Medulla oblongata (tissue), 1 donor: ENCODE data around the gene RNF25.
A peak's percentile ranks its signal among the peaks of the same experiment; 100 is the strongest.

Experiments
- DNase-seq: peaks from one replicate; pipeline ENCODE4 v3.0.0-alpha.2; 2015; ENCODE audit errors: extremely low spot score

Gene RNF25

DNA sequence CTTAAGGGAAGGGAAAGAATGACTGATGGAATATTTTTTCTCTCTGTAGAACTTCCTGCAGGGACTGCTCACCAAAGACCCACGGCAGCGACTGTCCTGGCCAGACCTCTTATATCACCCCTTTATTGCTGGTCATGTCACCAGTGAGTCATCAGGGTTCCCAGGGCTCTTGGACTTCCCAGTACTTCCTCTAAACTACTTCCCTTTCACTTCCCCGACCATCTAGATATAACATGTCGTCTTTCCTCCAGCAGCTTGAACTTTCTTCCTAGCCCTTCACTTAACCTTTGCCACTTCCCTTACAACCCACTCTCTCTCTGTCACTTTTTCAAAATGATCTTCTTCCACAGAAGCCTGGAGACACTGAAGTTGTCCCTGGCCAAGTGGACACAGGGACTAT, 7.3 kb upstream of the RNF25 start:
- DNase-seq, result no peak

GRCh38 chr2:218671097-218671653, 627 bp downstream of the RNF25 start:
- DNase-seq, result no peak

DNA sequence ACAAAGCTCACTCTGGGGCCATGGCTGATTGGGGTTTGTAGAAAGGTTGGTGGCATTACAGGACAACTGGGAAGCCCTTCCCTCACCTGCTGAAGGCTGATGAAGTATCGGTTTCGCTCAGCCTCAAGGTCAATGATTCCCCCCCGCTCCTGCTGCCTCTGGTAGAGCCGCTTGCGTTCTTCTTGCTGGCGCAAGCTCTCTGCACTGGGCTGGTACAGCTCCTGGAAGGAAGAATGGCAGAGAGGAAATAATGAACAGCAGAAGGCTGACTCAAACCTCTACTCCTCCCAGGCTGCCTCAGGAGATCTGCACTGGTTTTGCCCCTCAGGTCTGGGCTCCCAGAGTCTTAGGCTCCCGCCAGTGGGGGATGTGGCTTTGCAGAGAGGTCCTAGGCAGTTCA, 7.1 kb downstream of the RNF25 start:
- no peak for DNase-seq

DNA sequence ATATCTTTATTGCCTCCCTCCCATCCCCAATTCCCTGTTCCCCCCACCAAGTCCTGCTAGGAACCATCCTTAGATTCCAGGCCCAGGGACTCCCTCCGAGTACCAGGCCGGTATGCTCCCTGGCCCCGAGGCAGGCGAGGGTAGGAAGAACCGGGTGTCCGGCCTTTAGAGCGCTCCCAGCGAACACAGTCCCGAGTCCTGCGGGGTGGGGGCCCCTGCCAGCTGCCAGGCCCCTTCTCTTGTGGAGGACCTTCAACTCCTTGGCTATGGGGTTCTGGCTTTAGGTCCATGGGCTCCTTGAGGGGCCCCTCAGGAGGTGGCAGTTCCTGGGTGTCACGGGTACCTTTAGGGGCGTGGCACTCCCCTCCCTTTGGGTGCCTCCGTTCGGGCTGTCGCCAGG, 7.9 kb downstream of the RNF25 start:
- no peak for DNase-seq

- DNase-seq, result no peak
Measured at GRCh38 chr2:218662827-218663226, 9.0 kb downstream of the RNF25 start.

GRCh38 chr2:218662377-218662776, 9.4 kb downstream of the RNF25 start:
- DNase-seq, result no peak

DNA sequence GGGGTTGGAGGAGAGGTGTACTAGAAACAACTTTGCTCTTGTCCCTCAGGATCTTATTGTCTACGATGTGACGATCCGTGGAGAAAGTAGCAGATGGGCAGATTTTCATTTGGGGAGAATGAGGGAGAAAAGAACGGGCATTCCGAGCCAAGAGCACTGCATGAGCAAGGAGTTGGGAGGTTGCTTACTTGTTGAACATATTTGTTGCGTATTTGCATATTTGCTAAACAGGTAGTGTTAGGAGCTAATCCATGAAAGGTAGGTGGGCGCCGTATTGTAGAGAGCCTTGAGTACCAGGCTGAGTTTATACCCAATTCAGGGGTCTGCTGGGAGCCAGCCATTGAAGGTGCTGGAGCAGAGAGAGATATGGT, 11.8 kb downstream of the RNF25 start:
- DNase-seq, result no peak

DNA sequence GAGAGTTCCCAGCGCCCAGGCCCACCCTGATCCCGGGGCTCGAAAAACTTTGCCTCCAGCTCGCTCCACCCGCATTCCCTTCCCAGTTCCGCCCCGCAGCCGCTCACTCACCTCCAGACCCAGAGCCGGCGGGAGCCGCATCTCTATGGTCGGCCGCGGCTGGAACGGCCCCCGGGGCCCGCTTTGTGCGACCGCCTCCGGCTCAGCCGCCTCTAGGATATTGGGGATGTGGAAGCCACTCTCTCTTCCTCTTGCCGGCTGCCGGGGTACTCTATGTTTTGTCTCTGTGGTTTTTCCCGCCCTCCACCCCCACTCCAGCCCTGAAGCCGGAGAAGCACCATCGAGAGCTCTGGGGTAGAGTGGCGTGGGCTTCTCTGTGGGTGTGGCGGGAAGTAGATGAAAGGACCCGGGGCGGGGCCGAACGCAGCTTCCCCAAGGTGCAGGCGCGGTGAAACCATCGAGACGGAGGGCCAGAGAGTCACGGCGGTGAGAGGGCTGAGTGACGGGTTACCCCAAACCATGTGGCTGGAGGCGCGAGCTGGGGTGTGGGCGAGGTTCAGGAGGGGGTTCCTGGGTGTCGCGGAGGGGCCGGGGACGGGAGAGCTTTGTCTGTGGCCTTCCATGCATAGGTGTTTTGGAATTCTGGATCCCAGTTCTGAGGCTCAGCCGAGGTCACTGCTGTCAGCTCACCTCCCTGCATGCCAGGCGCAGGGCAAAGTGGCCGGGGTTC, 12.4 kb downstream of the RNF25 start, which contains the start of the genes BCS1L and ZNF142:
TSS of gene BCS1L (plus strand) at position 426 of the 730 bp plus-strand sequence. CDS start 1,305 bp downstream, outside the sequence.
TSS of gene ZNF142 (minus strand) at position 366 of the 730 bp plus-strand sequence. CDS start 3,194 bp downstream, outside the sequence.
- DNase-seq, result peak; percentile 95

DNA sequence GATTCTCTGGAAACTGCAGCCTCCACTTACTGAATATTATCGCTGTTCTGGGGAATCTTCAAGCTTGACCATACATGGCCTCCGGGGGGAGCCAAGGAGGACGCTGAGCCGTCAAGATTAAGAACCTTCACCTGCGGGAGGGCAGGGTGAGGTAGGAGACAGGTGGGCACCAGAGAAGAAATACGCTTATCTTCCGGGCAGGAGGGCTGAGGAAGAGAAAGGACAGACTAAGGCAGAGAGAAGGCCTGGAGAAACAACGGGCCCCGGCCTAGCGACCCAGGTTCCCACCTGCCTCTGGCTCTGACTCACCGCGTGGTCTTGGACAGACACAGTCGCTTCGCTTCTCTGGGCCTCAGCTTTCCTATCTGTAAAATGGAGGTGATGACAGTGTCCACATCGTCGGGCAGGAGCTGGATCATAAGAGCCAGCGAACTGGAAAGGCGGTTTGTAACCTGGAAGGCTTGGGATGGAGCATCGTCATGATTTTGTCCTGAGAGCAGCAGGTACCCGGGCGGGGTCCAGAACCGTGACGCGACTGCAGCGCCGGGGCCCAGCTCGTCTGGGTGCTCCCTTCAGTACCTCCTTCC, 13.0 kb downstream of the RNF25 start:
- DNase-seq, result peak; percentile 29

DNA sequence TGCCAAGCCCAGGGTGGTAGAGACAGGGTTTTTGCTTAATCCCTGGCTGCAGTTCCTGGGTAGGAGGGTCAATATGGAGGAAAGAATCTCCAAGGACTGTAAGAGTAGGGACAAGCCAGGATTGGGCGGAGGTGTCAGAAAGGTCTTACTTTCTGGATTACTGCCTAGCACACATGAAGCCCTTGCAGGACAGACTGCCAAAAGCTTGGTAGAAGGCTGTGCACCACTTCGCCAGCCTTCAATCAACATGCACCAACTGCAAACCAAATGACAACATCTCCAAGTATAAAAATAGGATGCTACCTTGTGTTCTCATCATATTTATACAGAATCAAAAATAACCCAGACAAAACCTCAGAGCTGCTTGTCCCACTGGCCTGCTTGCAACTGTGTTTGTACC, 16.1 kb downstream of the RNF25 start:
- no peak for DNase-seq

- no peak for DNase-seq
Measured at GRCh38 chr2:218648787-218649100, 23.1 kb downstream of the RNF25 start.

- peak; percentile 59 for DNase-seq
Measured at GRCh38 chr2:218648088-218648786, 23.6 kb downstream of the RNF25 start.

- DNase-seq, result no peak
Measured at GRCh38 chr2:218645126-218645525, 26.7 kb downstream of the RNF25 start.

GRCh38 chr2:218644721-218645120, 27.1 kb downstream of the RNF25 start:
- no peak for DNase-seq

DNA sequence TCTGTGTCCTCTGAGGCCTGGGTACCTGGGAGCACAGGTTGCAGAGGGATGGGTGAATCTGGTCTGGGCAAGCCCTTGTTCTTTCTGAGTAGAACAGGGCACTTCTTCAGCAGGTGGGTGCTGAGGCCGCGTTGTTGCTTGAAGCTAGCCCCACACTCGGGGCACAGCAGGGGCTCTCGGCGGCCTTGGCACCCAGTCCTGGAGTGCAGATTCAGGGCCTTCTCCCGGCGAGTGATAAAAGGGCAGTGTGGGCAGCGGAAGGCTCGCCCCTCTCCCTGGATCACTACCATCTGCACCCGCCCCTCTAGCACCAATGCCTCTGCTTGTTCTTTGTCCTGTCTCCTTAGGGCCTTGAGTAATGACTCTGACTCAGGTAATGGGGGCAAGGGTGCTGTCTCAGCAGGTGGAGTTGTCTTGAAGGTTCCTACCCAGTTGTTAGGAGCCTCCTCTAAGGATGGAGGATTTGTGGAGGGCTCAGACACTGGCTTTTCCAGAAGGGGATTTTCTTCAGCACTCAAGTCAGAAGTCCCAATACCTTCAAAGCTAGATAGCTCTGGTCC, 28.0 kb downstream of the RNF25 start:
- no peak for DNase-seq

GRCh38 chr2:218642786-218643185, 29.0 kb downstream of the RNF25 start:
- no peak for DNase-seq

DNA sequence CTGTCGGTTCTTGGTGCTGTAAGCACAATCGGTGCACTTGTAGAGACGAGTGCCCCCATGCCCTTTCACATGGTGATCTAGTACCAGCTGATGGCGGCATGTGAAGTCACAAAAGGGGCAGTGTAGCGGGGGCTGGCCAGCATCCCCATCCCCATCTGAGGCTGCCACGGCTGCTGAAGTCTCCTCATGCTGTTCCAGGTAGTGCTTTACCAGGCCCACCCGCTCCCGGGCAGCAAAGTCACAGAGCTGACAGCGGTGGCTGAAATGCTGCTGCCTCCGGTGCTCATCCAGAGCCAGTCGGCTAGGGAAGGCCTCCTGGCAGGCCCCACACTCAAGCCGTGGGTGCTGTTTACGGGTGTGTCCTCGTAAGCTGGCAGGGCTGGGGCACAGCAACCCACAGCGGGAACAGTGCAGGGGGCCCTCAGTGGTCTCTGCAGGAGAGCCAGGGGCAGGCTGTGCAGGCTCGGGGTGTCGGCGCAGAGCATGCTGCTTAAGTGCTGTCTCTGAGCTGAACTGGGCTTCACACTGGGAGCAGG, 29.6 kb downstream of the RNF25 start:
- no peak for DNase-seq

DNA sequence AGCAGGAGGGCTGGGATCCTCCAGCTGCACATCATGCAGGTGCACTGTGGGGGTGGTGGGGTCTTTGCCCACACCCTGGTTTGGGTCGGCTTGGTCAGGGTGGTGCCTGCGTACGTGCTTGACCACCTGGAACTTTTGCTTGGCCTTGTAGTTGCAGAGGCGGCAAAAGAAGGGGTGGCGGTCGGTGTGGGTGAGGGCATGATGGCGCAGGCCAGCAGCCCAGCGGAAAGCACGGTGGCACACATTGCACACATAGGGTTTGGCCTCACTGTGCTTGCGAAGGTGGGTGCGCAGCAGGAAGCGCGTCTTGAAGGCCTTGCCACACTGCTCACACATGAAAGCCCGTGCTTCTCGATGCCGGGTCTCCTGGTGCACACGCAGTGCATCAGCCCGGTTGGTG, 33.4 kb downstream of the RNF25 start:
- DNase-seq, result no peak

DNA sequence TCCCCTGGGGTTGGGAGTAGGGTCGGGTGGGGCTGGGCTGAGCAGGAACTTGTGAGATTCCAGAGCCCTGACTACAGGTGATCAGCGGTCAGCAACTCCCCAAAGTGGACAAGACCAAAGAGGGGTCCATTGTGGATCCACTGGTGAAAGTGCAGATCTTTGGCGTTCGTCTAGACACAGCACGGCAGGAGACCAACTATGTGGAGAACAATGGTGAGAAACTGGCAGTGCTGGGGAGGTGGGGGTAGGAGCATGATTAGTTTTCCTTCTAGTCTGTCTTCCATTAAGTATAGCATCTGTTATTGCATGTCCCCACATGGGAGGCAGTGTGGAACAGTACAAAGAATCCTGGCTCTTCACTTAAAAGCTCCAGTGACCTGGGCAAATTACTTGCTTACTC, 36.1 kb downstream of the RNF25 start:
- no peak for DNase-seq

DNA sequence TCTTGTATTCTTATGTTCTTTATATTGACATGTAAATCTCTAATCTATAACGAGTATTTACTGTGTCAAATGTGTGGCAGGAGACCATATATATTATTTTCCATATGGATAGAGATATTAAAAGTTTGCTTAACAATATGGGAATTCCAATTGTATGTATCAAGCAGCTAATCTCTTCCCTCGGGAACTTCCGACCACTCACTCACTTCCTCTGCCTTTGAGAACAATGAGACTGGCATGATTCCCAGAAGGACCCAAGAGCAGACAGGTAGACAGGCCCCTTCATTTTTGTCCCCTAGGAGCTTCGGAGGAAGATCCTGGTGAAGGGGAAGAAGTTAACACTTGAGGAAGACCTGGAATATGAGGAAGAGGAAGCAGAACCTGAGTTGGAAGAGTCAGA, 40.0 kb downstream of the RNF25 start:
- DNase-seq, result no peak

- no peak for DNase-seq
Measured at GRCh38 chr2:218627939-218628338, 43.9 kb downstream of the RNF25 start.

DNA sequence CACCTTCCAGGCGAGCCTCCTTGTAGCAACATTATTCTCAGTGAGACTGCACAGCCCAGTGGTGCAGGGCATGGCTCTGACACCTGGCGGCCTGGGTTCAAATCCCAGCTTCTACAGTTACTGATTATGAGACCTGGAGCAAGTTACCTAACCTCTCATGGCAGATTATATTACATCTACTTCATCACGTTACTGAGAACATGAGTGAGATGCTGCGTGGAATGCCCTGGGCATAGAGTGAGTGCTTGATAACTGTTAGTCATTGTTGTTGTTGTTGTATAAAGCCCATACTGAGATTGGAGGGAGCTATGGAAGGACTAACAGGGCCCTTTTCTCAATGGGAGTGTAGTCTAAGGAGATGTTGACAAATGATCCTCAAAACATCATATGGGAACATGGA, 45.4 kb downstream of the RNF25 start:
- DNase-seq, result no peak
